ENCODE data around the gene FGFR3.
"Not testable (repeated sequence)": the region's sequence is repeated elsewhere in the genome, so short reads cannot be mapped to it uniquely, and the experiment has no call there.

FGFR3 gene

GRCh38 chr4:1836650-1837049 is 43.6 kb downstream of the FGFR3 start:
- DNase-seq (ENCODE audit: extremely low read depth in 1 of 2, low read depth in 1 of 2), result no peak

GRCh38 chr4:1837069-1837468 is 44.0 kb downstream of the FGFR3 start:
- DNase-seq (ENCODE audit: extremely low read depth in 1 of 2, low read depth in 1 of 2), result no peak

- no peak for DNase-seq (ENCODE audit: extremely low read depth in 1 of 2, low read depth in 1 of 2)
Measured at GRCh38 chr4:1839282-1839681, 46.2 kb downstream of the FGFR3 start.

GRCh38 chr4:1841201-1841886 is 48.3 kb downstream of the FGFR3 start:
- no peak for DNase-seq (ENCODE audit: extremely low read depth in 1 of 2, low read depth in 1 of 2)

- no peak for DNase-seq (ENCODE audit: extremely low read depth in 1 of 2, low read depth in 1 of 2)
Measured at GRCh38 chr4:1841887-1842210, 48.8 kb downstream of the FGFR3 start.

GRCh38 chr4:1842339-1842895 is 49.3 kb downstream of the FGFR3 start:
- no peak for DNase-seq (ENCODE audit: extremely low read depth in 1 of 2, low read depth in 1 of 2)

GRCh38 chr4:1842993-1843448 is 49.9 kb downstream of the FGFR3 start:
- DNase-seq (ENCODE audit: extremely low read depth in 1 of 2, low read depth in 1 of 2), result no peak

- no peak for DNase-seq (ENCODE audit: extremely low read depth in 1 of 2, low read depth in 1 of 2)
Measured at GRCh38 chr4:1843852-1844251, 50.8 kb downstream of the FGFR3 start.

- DNase-seq (ENCODE audit: extremely low read depth in 1 of 2, low read depth in 1 of 2), result not testable (repeated sequence)
Measured at GRCh38 chr4:1844618-1845017, 51.5 kb downstream of the FGFR3 start.

GRCh38 chr4:1846580-1846979 is 53.5 kb downstream of the FGFR3 start:
- no peak for DNase-seq (ENCODE audit: extremely low read depth in 1 of 2, low read depth in 1 of 2)

GRCh38 chr4:1850276-1850675 is 57.2 kb downstream of the FGFR3 start:
- no peak for DNase-seq (ENCODE audit: extremely low read depth in 1 of 2, low read depth in 1 of 2)

GRCh38 chr4:1851160-1851559 is 58.1 kb downstream of the FGFR3 start:
- no peak for DNase-seq (ENCODE audit: extremely low read depth in 1 of 2, low read depth in 1 of 2)

GRCh38 chr4:1851575-1852410 is 58.7 kb downstream of the FGFR3 start:
- DNase-seq (ENCODE audit: extremely low read depth in 1 of 2, low read depth in 1 of 2), result no peak

- no peak for DNase-seq (ENCODE audit: extremely low read depth in 1 of 2, low read depth in 1 of 2)
Measured at GRCh38 chr4:1852904-1853623, 60.0 kb downstream of the FGFR3 start.

GRCh38 chr4:1854752-1855151 is 61.7 kb downstream of the FGFR3 start:
- no peak for DNase-seq (ENCODE audit: extremely low read depth in 1 of 2, low read depth in 1 of 2)

- no peak for DNase-seq (ENCODE audit: extremely low read depth in 1 of 2, low read depth in 1 of 2)
Measured at GRCh38 chr4:1855333-1856070, 62.4 kb downstream of the FGFR3 start.

- peak; percentile 78 to 89 for DNase-seq (ENCODE audit: extremely low read depth in 1 of 2, low read depth in 1 of 2)
Measured at GRCh38 chr4:1856071-1856942, 63.2 kb downstream of the FGFR3 start, which contains the start of gene LETM1. Gene LETM1 (minus strand): TSS chr4:1856156. CDS start chr4:1855950, 206 bp downstream.

- DNase-seq (ENCODE audit: extremely low read depth in 1 of 2, low read depth in 1 of 2), result no peak
Measured at GRCh38 chr4:1856943-1857699, 64.0 kb downstream of the FGFR3 start.

- no peak for DNase-seq (ENCODE audit: extremely low read depth in 1 of 2, low read depth in 1 of 2)
Measured at GRCh38 chr4:1857931-1858330, 64.8 kb downstream of the FGFR3 start.

Measured in activated CD8-positive, alpha-beta memory T cell treated with anti-CD3 and anti-CD28 coated beads for 1 hour (primary cell).